Keratinocyte (primary cell): Measurements from ENCODE around the gene ERCC1. TPM values are rescaled to one million over a fixed set of nuclear protein-coding genes. Genes with fewer than 3 reads are reported as not detected.

ENCODE experiments used
- DNase-seq: peaks from one replicate; pipeline ENCODE4 v3.0.0-alpha.2; 2011; ENCODE audit warnings: low read depth, missing footprints, low spot score
- FAIRE-seq: peaks from 2 replicates; lab custom pipeline; 2011; peaks lifted over from hg19 to GRCh38; lab: Jason Lieb, UNC
- H2AFZ ChIP-seq: 2 replicates; pipeline ENCODE4 v1.6.0; 2012; ENCODE audit warnings: low read length, control low read depth, inconsistent platforms; ENCODE audit not compliant: control insufficient read depth
- H3K27ac ChIP-seq: 2 replicates; pipeline ENCODE4 v1.5.1; 2011; ENCODE audit warnings: low read length; ENCODE audit not compliant: control insufficient read depth, insufficient read depth
- H3K27me3 ChIP-seq: 3 replicates; pipeline ENCODE4 v1.6.0; 2011; ENCODE audit warnings: low read length; ENCODE audit not compliant: control insufficient read depth, insufficient read depth; ENCODE audit errors: extremely low read depth
- H3K36me3 ChIP-seq, 2 experiments: 2 replicates in 1 of 2; 3 replicates in 1 of 2; pipeline ENCODE4 v1.5.1; 2011; ENCODE audit warnings: low read length in 2 of 2, mild to moderate bottlenecking in 1 of 2; ENCODE audit not compliant: control insufficient read depth in 2 of 2, insufficient read depth in 2 of 2; ENCODE audit errors: extremely low read depth in 1 of 2
- H3K4me1 ChIP-seq: 3 replicates; pipeline ENCODE4 v1.5.1; 2011; ENCODE audit warnings: low read length; ENCODE audit not compliant: control insufficient read depth, insufficient read depth; ENCODE audit errors: extremely low read depth
- H3K4me2 ChIP-seq: 3 replicates; pipeline ENCODE4 v1.6.0; 2011; ENCODE audit warnings: low read depth, low read length; ENCODE audit not compliant: control insufficient read depth, insufficient read depth; ENCODE audit errors: extremely low read depth
- H3K4me3 ChIP-seq, 3 experiments: fragments of 200-600 bp in 1 of 3; sonication (generic) in 1 of 3; 2 replicates in 2 of 3; 3 replicates in 1 of 3; pipeline ENCODE4 v1.5.1; 2011 to 2016; ENCODE audit warnings: low read length in 3 of 3, mild to moderate bottlenecking in 3 of 3, control low read depth in 2 of 3, inconsistent platforms in 1 of 3, low read depth in 1 of 3, mixed read lengths in 1 of 3, mixed run types in 1 of 3, moderate library complexity in 1 of 3; ENCODE audit not compliant: control insufficient read depth in 2 of 3, insufficient read depth in 2 of 3; ENCODE audit errors: extremely low read depth in 1 of 3
- H3K79me2 ChIP-seq: 2 replicates; pipeline ENCODE4 v1.6.0; 2012; ENCODE audit warnings: low read length; ENCODE audit not compliant: control insufficient read depth, insufficient read depth
- H3K9ac ChIP-seq: 3 replicates; pipeline ENCODE4 v1.6.0; 2011; ENCODE audit warnings: low read length; ENCODE audit not compliant: control insufficient read depth, insufficient read depth; ENCODE audit errors: extremely low read depth
- H3K9me1 ChIP-seq: 3 replicates; pipeline ENCODE4 v1.6.0; 2011; ENCODE audit warnings: low read length; ENCODE audit not compliant: control insufficient read depth, insufficient read depth; ENCODE audit errors: extremely low read depth
- H3K9me3 ChIP-seq: 2 replicates; pipeline ENCODE4 v1.5.1; 2012; ENCODE audit warnings: low read depth, low read length; ENCODE audit not compliant: control insufficient read depth
- H4K20me1 ChIP-seq: 3 replicates; pipeline ENCODE4 v1.6.0; 2011; ENCODE audit warnings: low read length; ENCODE audit not compliant: control insufficient read depth, insufficient read depth; ENCODE audit errors: extremely low read depth
- EZH2 ChIP-seq: IDR thresholded peaks from one replicate; pipeline ENCODE4 v1.6.1; 2012; ENCODE audit warnings: inconsistent platforms, mild to moderate bottlenecking, low read length, moderate library complexity
- dilution Hi-C: fragments of 300-500 bp; cut with MboI; formaldehyde crosslinking; loops from one replicate; pipeline ENCODE4 v1.7.0; 2020; ENCODE audit warnings: low sequenced_read_pairs; ENCODE audit not compliant: extremely low pct_ligation_motif_present
- polyA plus RNA-seq, 5 experiments: library from polyadenylated mRNA; depleted of rRNA in 3 of 5; stranded (reverse) in 3 of 5; stranded (forward) in 1 of 5; unstranded in 1 of 5; fragments of >200 nt; gene quantifications; 1 replicate in 1 of 5; 2 replicates in 3 of 5; 3 replicates in 1 of 5; pipeline versions ENCODE4 v1.2.1 to v1.2.3, GENCODE V29; 2011 to 2012; ENCODE audit warnings: missing spikeins in 2 of 5, low read depth in 1 of 5, low replicate concordance in 1 of 5
- TF ChIP-seq, protein P1 (sequence below), 3 experiments: IDR thresholded peaks in 1 of 3; conservative IDR thresholded peaks in 1 of 3; optimal IDR thresholded peaks in 1 of 3; 2 replicates in 2 of 3; 3 replicates in 1 of 3; pipeline versions ENCODE3 to v1.5.1; 2011; ENCODE audit warnings: low read length in 3 of 3, mild to moderate bottlenecking in 3 of 3, moderate library complexity in 2 of 3, control low read depth in 1 of 3, inconsistent platforms in 1 of 3; ENCODE audit not compliant: insufficient read depth in 2 of 3; ENCODE audit errors: extremely low read depth in 1 of 3

ERCC1 gene
- polyA plus RNA-seq, 1 donor (not counting 4 experiments of a cell fraction or from before 2014, with no cell fraction given), result 175 TPM

DNA sequence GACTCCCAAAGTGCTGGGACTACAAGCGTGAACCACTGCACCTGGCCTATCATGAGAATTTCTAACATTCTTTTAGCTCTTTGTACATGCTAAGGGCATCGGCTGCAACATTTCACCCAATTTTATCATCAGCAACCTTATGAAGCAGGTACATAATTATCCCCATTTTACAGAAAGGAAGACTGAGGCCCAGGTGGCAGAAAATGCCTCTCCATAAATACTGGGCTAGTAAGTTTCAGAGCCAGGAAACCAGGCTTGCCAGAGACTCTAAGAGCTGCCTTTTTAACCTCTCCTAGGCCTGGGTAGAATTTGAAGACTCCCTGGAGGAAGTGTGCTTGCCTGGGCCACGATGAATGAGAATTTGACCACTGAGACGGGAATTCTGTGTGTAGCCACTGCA lies 55.6 kb downstream of the ERCC1 start:
- Histone ChIP-seq H3K4me1 (peaks cover 15% of the 10 kb centered on the region), H2AFZ (no peak overlapping the region), H3K27me3 (no peaks in the 10 kb centered on the region), H3K4me3 (no peak overlapping the region), H3K9ac (no peak overlapping the region), H3K36me3 (peaks cover 10 to 14% of the 10 kb centered on the region in 2 experiments), H3K4me2 (no peak overlapping the region), H4K20me1 (no peaks in the 10 kb centered on the region), H3K79me2 (peaks cover 14% of the 10 kb centered on the region), H3K9me3 (no peaks in the 10 kb centered on the region), H3K9me1 (no peaks in the 10 kb centered on the region), H3K27ac (no peak overlapping the region)
- FAIRE-seq, result no peak
- dilution Hi-C loops, result no loop called here
- no peak for DNase-seq
- no peak for TF ChIP-seq EZH2
- TF ChIP-seq, protein P1, sequence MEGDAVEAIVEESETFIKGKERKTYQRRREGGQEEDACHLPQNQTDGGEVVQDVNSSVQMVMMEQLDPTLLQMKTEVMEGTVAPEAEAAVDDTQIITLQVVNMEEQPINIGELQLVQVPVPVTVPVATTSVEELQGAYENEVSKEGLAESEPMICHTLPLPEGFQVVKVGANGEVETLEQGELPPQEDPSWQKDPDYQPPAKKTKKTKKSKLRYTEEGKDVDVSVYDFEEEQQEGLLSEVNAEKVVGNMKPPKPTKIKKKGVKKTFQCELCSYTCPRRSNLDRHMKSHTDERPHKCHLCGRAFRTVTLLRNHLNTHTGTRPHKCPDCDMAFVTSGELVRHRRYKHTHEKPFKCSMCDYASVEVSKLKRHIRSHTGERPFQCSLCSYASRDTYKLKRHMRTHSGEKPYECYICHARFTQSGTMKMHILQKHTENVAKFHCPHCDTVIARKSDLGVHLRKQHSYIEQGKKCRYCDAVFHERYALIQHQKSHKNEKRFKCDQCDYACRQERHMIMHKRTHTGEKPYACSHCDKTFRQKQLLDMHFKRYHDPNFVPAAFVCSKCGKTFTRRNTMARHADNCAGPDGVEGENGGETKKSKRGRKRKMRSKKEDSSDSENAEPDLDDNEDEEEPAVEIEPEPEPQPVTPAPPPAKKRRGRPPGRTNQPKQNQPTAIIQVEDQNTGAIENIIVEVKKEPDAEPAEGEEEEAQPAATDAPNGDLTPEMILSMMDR (optimal IDR thresholded peaks at IDR 0.05 in 1 of 3, IDR thresholded peaks at IDR 0.05 in 1 of 3, conservative IDR thresholded peaks at IDR 0.05 in 1 of 3; ENCODE audit: extremely low read depth in 1 of 3, insufficient read depth in 2 of 3, low read length in 3 of 3), result no peak

DNA sequence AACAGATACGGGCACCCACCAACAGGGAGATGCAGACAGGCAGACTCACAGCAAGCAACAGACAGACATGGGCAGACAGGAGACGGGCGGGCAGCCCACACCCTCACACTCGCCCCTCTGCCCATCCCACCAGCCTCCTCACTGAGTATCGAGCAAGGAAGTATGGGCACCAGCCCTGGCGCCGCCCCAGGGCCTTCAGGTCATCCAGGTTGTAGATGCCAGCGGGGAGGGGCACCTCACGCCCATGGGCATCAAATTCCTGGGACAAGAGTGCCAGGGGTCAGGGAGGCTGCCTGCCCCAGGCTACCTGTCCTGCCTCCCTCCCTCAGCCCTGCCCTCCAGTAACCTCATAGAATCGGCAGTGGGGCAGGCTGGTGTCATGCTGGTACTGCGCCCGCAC lies 59.0 kb downstream of the ERCC1 start:
- FAIRE-seq (no peak), DNase-seq (no peak)
- Histone ChIP-seq H3K9ac (no peak overlapping the region), H3K9me1 (no peaks in the 10 kb centered on the region), H2AFZ (no peak overlapping the region), H3K27me3 (no peaks in the 10 kb centered on the region), H3K9me3 (no peaks in the 10 kb centered on the region), H4K20me1 (no peaks in the 10 kb centered on the region), H3K4me1 (peaks cover 7% of the 10 kb centered on the region), H3K79me2 (peaks cover 10% of the 10 kb centered on the region), H3K4me3 (no peak overlapping the region), H3K36me3 (peaks cover 26 to 32% of the 10 kb centered on the region in 2 experiments), H3K4me2 (no peak overlapping the region), H3K27ac (no peak overlapping the region)
- TF ChIP-seq, protein P1 (optimal IDR thresholded peaks at IDR 0.05 in 1 of 3, IDR thresholded peaks at IDR 0.05 in 1 of 3, conservative IDR thresholded peaks at IDR 0.05 in 1 of 3; ENCODE audit: extremely low read depth in 1 of 3, insufficient read depth in 2 of 3, low read length in 3 of 3), result no peak
- TF ChIP-seq EZH2, result no peak
- dilution Hi-C loops, result no loop called here
